ENCODE results near the gene STAMBP. TPM values are rescaled to one million over a fixed set of nuclear protein-coding genes. Genes with fewer than 3 reads are reported as not detected.

Gene STAMBP
- total and polyA plus RNA-seq, 2 donors (not counting 3 experiments of a cell fraction or from before 2014, with no cell fraction given) = 18.0 to 21.3 TPM

- FAIRE-seq (no peak), DNase-seq (ENCODE audit: low read depth, low spot score) (no peak)
- BruUV-seq (replicated peaks) = no TSS peak
- no peak overlapping the region for H3K27ac ChIP-seq (ENCODE audit: insufficient read depth, low read depth, low read length)
- H3K9ac ChIP-seq (replicated peaks; ENCODE audit: extremely low read depth, insufficient read depth, low read length) = no peak overlapping the region
- no peak overlapping the region for H3K4me3 ChIP-seq (replicated peaks in 1 of 3; ENCODE audit: insufficient read depth in 1 of 3, low read depth in 1 of 3, low read length in 3 of 3)
- TF ChIP-seq FOS (IDR thresholded peaks at IDR 0.05; ENCODE audit: borderline replicate concordance, insufficient read depth, low read length) = no peak
- TF ChIP-seq POLR2AphosphoS5 (IDR thresholded peaks at IDR 0.05; ENCODE audit: insufficient read depth, low read depth, low read length) = no peak
- TF ChIP-seq MAX (IDR thresholded peaks at IDR 0.05; ENCODE audit: insufficient read depth, insufficient read length) = no peak
- TF ChIP-seq CTCF (IDR thresholded peaks at IDR 0.05; ENCODE audit: extremely low read depth in 1 of 2, insufficient read depth in 1 of 2, low read depth in 1 of 2, low read length in 2 of 2) = no peak
- no peak for TF ChIP-seq POLR2A (IDR thresholded peaks at IDR 0.05; ENCODE audit: low read depth, low read length)
- TF ChIP-seq JUN (IDR thresholded peaks at IDR 0.05; ENCODE audit: borderline replicate concordance, insufficient read depth, insufficient read length, low read depth) = no peak
- no peak for TF ChIP-seq MYC (IDR thresholded peaks at IDR 0.05; ENCODE audit: low read depth, low read length)
- TF ChIP-seq EZH2 (IDR thresholded peaks at IDR 0.05; ENCODE audit: borderline replicate concordance, low read depth, low read length, severe bottlenecking) = no peak
- TF ChIP-seq GATA2 (IDR thresholded peaks at IDR 0.05; ENCODE audit: insufficient read depth, insufficient read length, low read depth, low read length) = no peak
- no peaks in the 10 kb centered on the region for H3K9me1 ChIP-seq (replicated peaks; ENCODE audit: control insufficient read depth, extremely low read depth, insufficient read depth, low read length)
- H4K20me1 ChIP-seq (replicated peaks; ENCODE audit: control insufficient read depth, extremely low read depth, insufficient read depth, low read length) = no peaks in the 10 kb centered on the region
- dilution Hi-C loops (cut with MboI; ENCODE audit: extremely low pct_ligation_motif_present, low sequenced_read_pairs) (no loop called here), intact Hi-C loops (cut with micrococcal nuclease) (no loop called here)
- H3K36me3 ChIP-seq (ENCODE audit: control insufficient read depth in 2 of 2, extremely low read depth in 1 of 2, insufficient read depth in 2 of 2, low read length in 2 of 2) = peaks cover 0 to 6% of the 10 kb centered on the region in 2 experiments
- H3K27me3 ChIP-seq (ENCODE audit: control insufficient read depth in 2 of 2, insufficient read depth in 2 of 2, low read length in 2 of 2) = no peaks in the 10 kb centered on the region
- H3K4me2 ChIP-seq (ENCODE audit: insufficient read depth, low read length) = no peak overlapping the region
- POLR2A ChIA-PET = no interaction called here
- H3K9me3 ChIP-seq (replicated peaks; ENCODE audit: control insufficient read depth, insufficient read depth, low read length) = no peaks in the 10 kb centered on the region
- no peaks in the 10 kb centered on the region for H3K4me1 ChIP-seq (ENCODE audit: control insufficient read depth, extremely low read depth, insufficient read depth, low read length)
- H3K79me2 ChIP-seq (ENCODE audit: control insufficient read depth, insufficient read depth, low read length) = no peaks in the 10 kb centered on the region
- CTCF ChIA-PET = no interaction called here
- H2AFZ ChIP-seq (ENCODE audit: low read depth, low read length) = no peak overlapping the region
Measured at GRCh38 chr2:73836141-73836943, 7.6 kb downstream of the STAMBP start.
